Stimulated activated CD4-positive, alpha-beta T cell treated with anti-CD3 and anti-CD28 coated beads, Interleukin-2, amount 100 ng/mL, for 24 hours (primary cell): ENCODE measurements around the gene RAB21.
"Not testable (repeated sequence)": the region's sequence is repeated elsewhere in the genome, so short reads cannot be mapped to it uniquely, and the experiment has no call there.

Source experiments
- DNase-seq, 2 donors: peaks; one replicate each; pipeline ENCODE4 v3.0.0-alpha.2; 2020

The RAB21 gene

GRCh38 chr12:71800177-71800576, 45.5 kb downstream of the RAB21 start:
- DNase-seq: no peak

GRCh38 chr12:71804505-71804904, 49.8 kb downstream of the RAB21 start:
- no peak for DNase-seq

- DNase-seq: no peak
Measured at GRCh38 chr12:71810921-71811320, 56.3 kb downstream of the RAB21 start.

- DNase-seq: not testable (repeated sequence)
Measured at GRCh38 chr12:71815242-71815641, 60.6 kb downstream of the RAB21 start.

- DNase-seq: not testable (repeated sequence)
Measured at GRCh38 chr12:71822088-71822487, 67.4 kb downstream of the RAB21 start.

- DNase-seq: no peak
Measured at GRCh38 chr12:71828813-71829212, 74.2 kb downstream of the RAB21 start.

- DNase-seq: no peak
Measured at GRCh38 chr12:71837356-71837755, 82.7 kb downstream of the RAB21 start.

- no peak for DNase-seq
Measured at GRCh38 chr12:71838231-71838630, 83.6 kb downstream of the RAB21 start.

- DNase-seq: no peak
Measured at GRCh38 chr12:71838676-71839075, 84.0 kb downstream of the RAB21 start.

- DNase-seq: peak in 1 of 2 donors; percentile 18
Measured at GRCh38 chr12:71840231-71840847, 85.7 kb downstream of the RAB21 start.

GRCh38 chr12:71846322-71846940, 91.8 kb downstream of the RAB21 start:
- DNase-seq: no peak

- DNase-seq: no peak
Measured at GRCh38 chr12:71848212-71848611, 93.5 kb downstream of the RAB21 start.

- DNase-seq: no peak
Measured at GRCh38 chr12:71849109-71849851, 94.6 kb downstream of the RAB21 start.
